OCI-LY7 (cell line): Measurements from ENCODE around the gene CEBPB.

Source experiments
- EZH2phosphoT487 ChIP-seq: fragments of 200-600 bp; sonication (generic); IDR thresholded peaks from 2 replicates; pipeline ENCODE4 v1.6.1; 2018; ENCODE audit warnings: low read depth, borderline replicate concordance, mild to moderate bottlenecking, mixed run types, antibody characterized with exemption, low read length, moderate library complexity, mixed read lengths
- TF ChIP-seq, protein P1 (sequence below): fragments of 200-600 bp; sonication (generic); conservative IDR thresholded peaks from 2 replicates; pipeline ENCODE4 v1.5.1; 2014; ENCODE audit warnings: mild to moderate bottlenecking, antibody characterized with exemption, low read length, moderate library complexity, mixed read lengths

DNA sequence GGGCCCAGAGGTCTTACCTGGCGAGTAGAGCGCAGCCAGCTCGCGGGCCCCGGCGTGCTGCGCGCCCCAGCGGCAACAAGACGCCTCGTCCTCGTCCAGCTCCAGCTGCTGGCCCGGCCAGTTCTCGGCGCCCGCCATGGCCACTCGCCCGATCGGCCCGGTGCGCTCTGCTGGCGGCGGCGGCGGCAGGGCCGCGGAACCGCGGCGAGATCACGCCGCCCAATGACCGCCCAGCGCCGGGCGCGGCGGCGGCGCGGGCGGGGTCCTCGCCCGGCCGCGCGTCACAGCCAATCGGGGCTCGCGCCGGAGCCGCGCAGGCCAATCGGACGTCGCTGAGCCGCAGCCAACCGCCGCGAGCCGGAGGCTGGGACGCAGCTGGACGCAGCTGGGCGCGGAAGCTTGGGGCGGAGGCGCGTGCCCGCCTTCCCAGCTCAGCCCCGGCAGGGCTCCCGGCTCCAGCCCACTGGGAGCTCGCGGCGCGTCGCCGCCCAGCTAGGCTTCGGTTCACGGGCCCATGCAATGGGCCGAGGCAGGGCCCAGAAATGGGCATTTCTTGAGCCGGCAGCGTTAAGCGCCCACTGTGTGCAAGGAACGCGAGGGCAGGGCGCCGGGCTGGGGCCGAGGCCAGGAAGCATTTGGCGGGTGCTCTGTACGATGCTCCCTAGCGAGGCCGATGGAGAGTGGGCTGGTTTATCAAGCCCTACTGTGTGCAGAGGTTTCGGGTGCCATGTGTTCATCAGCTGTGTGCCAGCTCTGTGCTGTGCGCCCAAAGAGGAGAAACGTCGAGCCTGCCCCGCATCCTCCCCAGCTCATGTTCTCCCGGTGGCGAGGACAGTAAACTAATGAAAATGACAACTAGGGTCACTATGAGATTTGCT, 36.9 kb upstream of the CEBPB start, which contains the start of gene PEDS1:
- TF ChIP-seq, protein P1, sequence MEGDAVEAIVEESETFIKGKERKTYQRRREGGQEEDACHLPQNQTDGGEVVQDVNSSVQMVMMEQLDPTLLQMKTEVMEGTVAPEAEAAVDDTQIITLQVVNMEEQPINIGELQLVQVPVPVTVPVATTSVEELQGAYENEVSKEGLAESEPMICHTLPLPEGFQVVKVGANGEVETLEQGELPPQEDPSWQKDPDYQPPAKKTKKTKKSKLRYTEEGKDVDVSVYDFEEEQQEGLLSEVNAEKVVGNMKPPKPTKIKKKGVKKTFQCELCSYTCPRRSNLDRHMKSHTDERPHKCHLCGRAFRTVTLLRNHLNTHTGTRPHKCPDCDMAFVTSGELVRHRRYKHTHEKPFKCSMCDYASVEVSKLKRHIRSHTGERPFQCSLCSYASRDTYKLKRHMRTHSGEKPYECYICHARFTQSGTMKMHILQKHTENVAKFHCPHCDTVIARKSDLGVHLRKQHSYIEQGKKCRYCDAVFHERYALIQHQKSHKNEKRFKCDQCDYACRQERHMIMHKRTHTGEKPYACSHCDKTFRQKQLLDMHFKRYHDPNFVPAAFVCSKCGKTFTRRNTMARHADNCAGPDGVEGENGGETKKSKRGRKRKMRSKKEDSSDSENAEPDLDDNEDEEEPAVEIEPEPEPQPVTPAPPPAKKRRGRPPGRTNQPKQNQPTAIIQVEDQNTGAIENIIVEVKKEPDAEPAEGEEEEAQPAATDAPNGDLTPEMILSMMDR, result no peak
- no peak for TF ChIP-seq EZH2phosphoT487
